Measurements from ENCODE around the gene TMEM106B.

DNA sequence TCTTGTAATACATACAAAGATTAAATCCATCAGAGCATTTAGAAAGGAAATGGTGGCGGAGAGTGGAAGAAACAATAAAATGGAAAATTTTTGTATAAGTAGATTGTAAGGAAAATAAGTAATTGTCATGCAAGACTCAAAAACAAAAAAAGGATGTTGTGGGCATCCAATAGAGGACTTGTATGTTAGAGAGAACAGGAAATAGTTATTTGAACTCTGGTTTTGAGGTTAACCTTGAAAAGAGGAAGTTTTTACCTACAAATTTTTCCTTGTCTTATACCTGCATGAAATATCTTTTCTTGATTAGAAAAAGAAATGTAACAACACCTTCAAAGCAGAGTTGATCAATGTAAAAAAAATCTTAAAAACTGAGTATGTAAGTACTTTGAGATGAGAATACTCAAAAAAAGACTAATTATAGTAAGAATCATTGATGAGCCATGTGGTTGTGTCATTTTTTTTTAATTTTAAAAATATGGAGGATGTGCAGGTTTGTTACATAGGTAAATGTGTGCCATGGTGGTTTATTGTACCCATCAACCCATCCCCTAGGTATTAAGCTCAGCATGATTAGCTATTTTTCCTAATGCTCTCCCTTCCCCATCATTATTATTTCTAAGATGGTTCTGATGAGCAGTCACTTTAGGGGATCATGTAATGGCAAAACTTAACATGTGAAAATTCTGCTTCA lies 11.9 kb downstream of the TMEM106B start:
- TF ChIP-seq TAF1 (IDR thresholded peaks at IDR 0.05; ENCODE audit: borderline replicate concordance, low read depth, low read length), result no peak
- TF ChIP-seq POLR2AphosphoS5 (IDR thresholded peaks at IDR 0.05; ENCODE audit: low read depth, low read length), result no peak

Data from GM12892 (cell line).